IMR-90 (cell line): ENCODE data around the gene IL12RB1. TPM values are rescaled to one million over a fixed set of nuclear protein-coding genes. Genes with fewer than 3 reads are reported as not detected.

ENCODE experiments used
- ATAC-seq: fragments of 200-7000 bp; cut with Tn5 transposase; 2 replicates; pipeline ENCODE4 v1.9.1; 2020; ENCODE audit warnings: low read depth, mild to moderate bottlenecking, moderate library complexity
- BruUV-seq: library from RNA; stranded (reverse); fragments of 400-500 nt; replicated peaks from 2 replicates; lab custom pipeline; 2021; lab: Mats Ljungman, UMichigan
- CTCF ChIA-PET: fragments of 300-600 bp; formaldehyde crosslinking; extraction: SDS; loops from one replicate; lab custom pipeline; 2021; ENCODE audit warnings: antibody characterized with exemption; lab: Yijun Ruan, JAX
- POLR2A ChIA-PET: fragments of 300-600 bp; sonication (Branson Sonifier 250); formaldehyde crosslinking; loops from one replicate; lab custom pipeline; 2022; ENCODE audit warnings: antibody characterized with exemption; ENCODE audit not compliant: unreplicated experiment; lab: Charles Lee
- DNase-seq: peaks from one replicate; pipeline ENCODE4 v3.0.0; 2013
- H2AFZ ChIP-seq: replicated peaks from 2 replicates; pipeline ENCODE3; 2013; ENCODE audit warnings: low read length, mild to moderate bottlenecking; ENCODE audit not compliant: poor library complexity
- H2AK5ac ChIP-seq: 2 replicates; pipeline ENCODE4 v1.6.1; 2013; ENCODE audit warnings: low read depth, low read length, inconsistent platforms
- H2AK9ac ChIP-seq: replicated peaks from 2 replicates; pipeline ENCODE3; 2013; ENCODE audit warnings: mild to moderate bottlenecking, low read depth, low read length, moderate library complexity; ENCODE audit not compliant: poor library complexity
- H2BK120ac ChIP-seq: 2 replicates; pipeline ENCODE4 v1.6.1; 2013; ENCODE audit warnings: low read depth, low read length, inconsistent platforms
- H2BK15ac ChIP-seq: 3 replicates; pipeline ENCODE4 v1.6.1; 2013; ENCODE audit warnings: low read depth, low read length, inconsistent platforms
- H2BK20ac ChIP-seq: 2 replicates; pipeline ENCODE4 v1.6.1; 2013; ENCODE audit warnings: low read depth, mild to moderate bottlenecking, inconsistent platforms, low read length, moderate library complexity
- H2BK5ac ChIP-seq: 2 replicates; pipeline ENCODE4 v1.6.1; 2013; ENCODE audit warnings: mild to moderate bottlenecking, low read depth, low read length, inconsistent platforms; ENCODE audit not compliant: poor library complexity, severe bottlenecking
- H3K14ac ChIP-seq: replicated peaks from 2 replicates; pipeline ENCODE4 v1.6.1; 2013; ENCODE audit warnings: low read depth, low read length, inconsistent platforms
- H3K18ac ChIP-seq: 2 replicates; pipeline ENCODE4 v1.6.1; 2013; ENCODE audit warnings: low read depth, low read length, control low read depth
- H3K23ac ChIP-seq: 2 replicates; pipeline ENCODE4 v1.6.1; 2013; ENCODE audit warnings: low read depth, low read length, inconsistent platforms
- H3K27ac ChIP-seq: 2 replicates; pipeline ENCODE4 v1.5.1; 2013; ENCODE audit warnings: mild to moderate bottlenecking, control low read depth, low read length; ENCODE audit not compliant: insufficient read depth
- H3K27me3 ChIP-seq: 2 replicates; pipeline ENCODE4 v1.6.1; 2013; ENCODE audit warnings: low read length; ENCODE audit not compliant: control insufficient read depth, insufficient read depth
- H3K36me3 ChIP-seq: 2 replicates; pipeline ENCODE4 v1.6.1; 2013; ENCODE audit warnings: low read length, mixed read lengths; ENCODE audit not compliant: control insufficient read depth, insufficient read depth
- H3K4ac ChIP-seq: 2 replicates; pipeline ENCODE4 v1.6.1; 2013; ENCODE audit warnings: low read depth, low read length, inconsistent platforms
- H3K4me1 ChIP-seq: 2 replicates; pipeline ENCODE4 v1.6.1; 2013; ENCODE audit warnings: low read length, mixed read lengths; ENCODE audit not compliant: control insufficient read depth, insufficient read depth
- H3K4me2 ChIP-seq: 2 replicates; pipeline ENCODE4 v1.6.1; 2013; ENCODE audit warnings: low read depth, mild to moderate bottlenecking, control low read depth, low read length, moderate library complexity
- H3K4me3 ChIP-seq: 2 replicates; pipeline ENCODE4 v1.5.1; 2013; ENCODE audit warnings: low read depth, mild to moderate bottlenecking, control low read depth, low read length, moderate library complexity; ENCODE audit not compliant: insufficient read depth
- H3K56ac ChIP-seq: 2 replicates; pipeline ENCODE4 v1.6.1; 2013; ENCODE audit warnings: low read length, inconsistent platforms; ENCODE audit not compliant: insufficient read depth; ENCODE audit errors: extremely low read depth
- H3K79me1 ChIP-seq, 2 experiments: 2 replicates each; pipeline ENCODE4 v1.6.1; 2013; ENCODE audit warnings: low read length in 2 of 2, inconsistent platforms in 1 of 2, low read depth in 1 of 2
- H3K9ac ChIP-seq: 2 replicates; pipeline ENCODE4 v1.6.1; 2013; ENCODE audit warnings: low read depth, low read length, control low read depth
- H3K9me1 ChIP-seq: 2 replicates; pipeline ENCODE4 v1.6.1; 2013; ENCODE audit warnings: low read length, inconsistent platforms; ENCODE audit not compliant: insufficient read depth
- H3K9me3 ChIP-seq: 2 replicates; pipeline ENCODE4 v1.6.1; 2013; ENCODE audit warnings: low read length; ENCODE audit not compliant: control insufficient read depth, insufficient read depth
- H4K20me1 ChIP-seq: 2 replicates; pipeline ENCODE4 v1.6.1; 2013; ENCODE audit warnings: low read length, inconsistent platforms; ENCODE audit not compliant: insufficient read depth
- H4K5ac ChIP-seq: 2 replicates; pipeline ENCODE4 v1.6.1; 2013; ENCODE audit warnings: mild to moderate bottlenecking, low read depth, low read length, control low read depth
- H4K8ac ChIP-seq, 2 experiments: 2 replicates each; pipeline ENCODE4 v1.6.1; 2013; ENCODE audit warnings: low read depth in 2 of 2, low read length in 2 of 2, control low read depth in 1 of 2, inconsistent platforms in 1 of 2
- H4K91ac ChIP-seq: 2 replicates; pipeline ENCODE4 v1.6.1; 2013; ENCODE audit warnings: low read depth, low read length, inconsistent platforms; ENCODE audit not compliant: insufficient read depth
- BHLHE40 ChIP-seq: fragments of 150-350 bp; IDR thresholded peaks from 2 replicates; pipeline ENCODE4 v1.6.1; 2016; ENCODE audit warnings: mild to moderate bottlenecking, low read depth, low read length
- CTCF ChIP-seq: conservative IDR thresholded peaks from 2 replicates; pipeline ENCODE4 v1.5.1; 2012; ENCODE audit warnings: mild to moderate bottlenecking, low read depth, low read length, improper control_type of control experiment
- RFX5 ChIP-seq: IDR thresholded peaks from 2 replicates; pipeline ENCODE4 v1.8.0; 2012; ENCODE audit warnings: low read depth, mild to moderate bottlenecking, low read length, moderate library complexity
- WGBS, 2 experiments: methylation state at CpG; one replicate each; pipeline versions ENCODE4 v1.1.5 to v1.1.7; 2013; ENCODE audit warnings: missing lambda C conversion rate in 2 of 2; ENCODE audit not compliant: insufficient read length in 1 of 2; ENCODE audit errors: extremely low coverage in 2 of 2; 5-methylcytosine and 5-hydroxymethylcytosine counted together
- dilution Hi-C: fragments of 300-500 bp; cut with HindIII; formaldehyde crosslinking; loops from one replicate; pipeline ENCODE4 v1.14.3; 2018; ENCODE audit warnings: low sequenced_read_pairs; ENCODE audit not compliant: unreplicated experiment
- in situ Hi-C: fragments of 300-500 bp; cut with MboI; formaldehyde crosslinking; loops from 3 replicates; pipeline ENCODE4 v1.14.3; 2019; ENCODE audit warnings: low sequenced_read_pairs, inconsistent platforms, mixed read lengths
- intact Hi-C: fragments of 100-400 bp; cut with micrococcal nuclease; formaldehyde crosslinking; loops from 2 replicates; pipeline ENCODE4 v1.10.0; 2022
- polyA plus RNA-seq, 3 experiments: library from polyadenylated mRNA; depleted of rRNA; stranded (reverse); fragments of >200 nt; gene quantifications; 2 replicates each; pipeline ENCODE4 v1.2.3, GENCODE V29; 2012; ENCODE audit warnings: low replicate concordance in 1 of 3
- total RNA-seq: library from RNA; depleted of rRNA; stranded (reverse); fragments of >200 nt; gene quantifications from 2 replicates; pipeline ENCODE4 v1.2.3, GENCODE V29; 2012

IL12RB1 gene
- total and polyA plus RNA-seq, 2 of the 4 experiments (the other 2 are of a cell fraction), result not detected

- ChIA-PET CTCF (no interaction called here), POLR2A (no interaction called here)
- Histone ChIP-seq H2BK15ac (no peak overlapping the region), H2BK120ac (no peak overlapping the region), H3K4me3 (no peak overlapping the region), H3K27ac (no peak overlapping the region), H3K18ac (no peak overlapping the region), H2AK5ac (no peak overlapping the region), H4K8ac (no peak overlapping the region), H3K36me3 (no peaks in the 10 kb centered on the region), H3K9me1 (peaks cover 9% of the 10 kb centered on the region), H3K79me1 (no peaks in the 10 kb centered on the region), H3K14ac (no peak overlapping the region), H3K4me2 (no peak overlapping the region), H4K20me1 (no peaks in the 10 kb centered on the region), H4K91ac (no peak overlapping the region), H3K27me3 (peaks cover 5% of the 10 kb centered on the region; the same call in 1 of the 2 replicates), H2AFZ (no peak overlapping the region), H3K4ac (no peak overlapping the region), H3K9me3 (peaks cover 10% of the 10 kb centered on the region), H3K4me1 (peaks cover 5% of the 10 kb centered on the region), H2AK9ac (no peak overlapping the region), H4K5ac (no peak overlapping the region), H3K56ac (no peak overlapping the region), H3K9ac (no peak overlapping the region), H2BK20ac (no peak overlapping the region), H2BK5ac (no peak overlapping the region), H3K23ac (no peak overlapping the region)
- TF ChIP-seq CTCF (no peak), RFX5 (no peak), BHLHE40 (no peak)
- no peak for ATAC-seq
- WGBS, 2 experiments, result no CpG with 5 or more reads among the region's 3 CpGs
- dilution Hi-C loops, result no loop called here
- BruUV-seq, result no TSS peak
- no peak for DNase-seq
- in situ Hi-C loops, result no loop called here
- intact Hi-C loops, result no loop called here
Measured at GRCh38 chr19:18043676-18044075, 43.1 kb downstream of the IL12RB1 start.
